Measurements from ENCODE around the gene LRFN2.

GRCh38 chr6:40484066-40484465, 103.1 kb downstream of the LRFN2 start:
- TF ChIP-seq EGR1 (IDR thresholded peaks at IDR 0.05; ENCODE audit: borderline replicate concordance, low read depth, low read length) (no peak), POLR2AphosphoS5 (IDR thresholded peaks at IDR 0.05; ENCODE audit: low read depth, low read length) (no peak)

Measured in H1 (cell line).